SK-MEL-5 (cell line): ENCODE measurements around the gene RXRA. TPM values are rescaled to one million over a fixed set of nuclear protein-coding genes. Genes with fewer than 3 reads are reported as not detected.

Experiments used
- DNase-seq: peaks from one replicate; pipeline ENCODE4 v3.0.0-alpha.2; 2016; ENCODE audit warnings: low read depth, low spot score
- in situ Hi-C: cut with HindIII; loops from 2 replicates; pipeline ENCODE4 v1.10.0; 2016; ENCODE audit warnings: low sequenced_read_pairs, high pct_unique_total_duplicates, low pct_unique_long_range_greater_than_20kb
- total RNA-seq: library from RNA; depleted of rRNA; stranded (reverse); fragments of >200 nt; shearing (Covaris generic); gene quantifications from 2 replicates; pipeline ENCODE4 v1.2.3, GENCODE V29; 2014

Gene RXRA
- total RNA-seq, 1 experiment from 2014 or later: 8.5 TPM

GRCh38 chr9:134393582-134394280, 67.5 kb downstream of the RXRA start:
- no peak for DNase-seq
- in situ Hi-C loops: no loop called here

GRCh38 chr9:134395002-134395517, 68.8 kb downstream of the RXRA start:
- in situ Hi-C loops: no loop called here
- no peak for DNase-seq

DNA sequence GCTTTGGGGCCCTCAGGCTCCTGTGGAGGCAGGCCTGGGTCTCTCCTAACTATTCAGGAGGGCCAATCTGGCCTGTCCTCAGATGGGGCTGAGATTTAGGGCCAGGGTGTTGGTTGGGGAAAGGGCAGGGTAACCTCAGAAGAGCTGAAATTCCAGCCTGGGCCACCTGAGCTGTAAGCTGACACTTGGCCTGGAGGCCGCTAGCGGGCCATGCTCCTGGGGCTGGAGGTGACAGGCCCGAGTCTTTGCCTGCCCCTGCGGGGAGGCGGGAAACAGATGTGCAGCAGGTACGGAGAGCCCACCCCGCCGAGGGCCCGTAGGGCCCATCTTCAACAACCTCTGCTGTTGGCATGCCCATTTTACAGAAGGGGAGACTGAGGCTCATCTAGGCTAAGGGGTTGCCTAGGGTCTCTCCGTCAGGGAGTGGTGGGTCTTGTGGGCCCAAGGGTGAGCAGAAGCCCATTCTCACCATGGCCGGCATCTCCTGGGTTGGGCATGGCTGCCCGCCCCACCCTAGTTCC, 69.5 kb downstream of the RXRA start:
- in situ Hi-C loops: no loop called here
- no peak for DNase-seq

DNA sequence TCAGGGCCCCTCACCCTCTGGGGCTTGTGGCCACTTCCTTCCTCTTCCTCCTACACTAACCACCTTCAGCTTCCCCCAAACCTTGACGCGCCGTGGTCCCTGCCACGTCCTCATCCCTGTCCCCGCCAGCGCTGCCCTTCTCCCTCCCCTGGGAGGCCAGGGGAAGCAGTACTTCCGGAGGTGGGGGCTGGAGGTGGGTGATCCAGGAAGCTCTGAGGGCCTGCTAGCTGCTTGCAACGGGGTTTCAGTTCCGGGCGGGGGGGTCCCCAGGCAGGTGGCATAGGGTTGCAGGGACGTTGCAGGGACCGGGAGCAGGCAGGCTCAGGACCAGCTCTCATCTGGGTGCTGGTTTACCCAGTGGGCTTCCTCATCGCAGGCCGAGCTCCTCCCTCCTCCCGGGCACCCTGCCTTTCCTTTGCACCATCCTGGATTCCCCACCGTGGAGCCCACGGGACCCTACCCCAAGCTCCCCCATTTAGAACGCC, 70.0 kb downstream of the RXRA start:
- in situ Hi-C loops: no loop called here
- no peak for DNase-seq

GRCh38 chr9:134396825-134397224, 70.6 kb downstream of the RXRA start:
- in situ Hi-C loops: no loop called here
- DNase-seq: no peak

GRCh38 chr9:134398756-134399155, 72.5 kb downstream of the RXRA start:
- DNase-seq: no peak
- in situ Hi-C loops: no loop called here

DNA sequence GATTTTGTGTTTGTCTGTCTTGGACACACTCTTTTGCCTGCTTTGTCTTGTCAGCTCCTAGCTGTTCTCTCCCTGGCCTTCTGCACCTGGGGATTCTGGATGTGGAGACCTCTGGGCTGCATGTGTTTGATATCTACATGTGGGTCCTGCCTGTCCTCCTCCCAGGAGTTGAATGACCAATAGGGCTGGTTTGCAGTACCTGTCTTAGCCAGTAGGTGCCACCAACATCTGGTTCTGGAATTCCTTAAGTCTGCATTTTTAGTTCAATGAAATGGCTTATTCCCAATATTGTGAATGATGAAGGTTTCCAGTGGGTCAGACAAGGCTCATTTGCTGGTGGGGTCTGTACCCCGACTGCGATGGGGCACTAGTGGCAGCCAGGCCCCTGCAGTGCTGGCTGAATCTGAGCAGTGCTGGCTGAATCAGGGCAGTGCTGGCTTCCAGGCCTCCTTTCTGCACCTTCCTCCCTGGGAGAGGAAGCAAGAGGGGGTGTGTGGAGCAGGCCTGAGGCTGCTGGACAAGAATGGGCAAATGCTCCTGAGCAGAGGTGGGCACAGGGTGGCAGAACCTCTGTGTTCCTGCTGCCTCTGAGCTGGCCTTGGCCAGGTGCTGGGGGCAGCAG, 73.3 kb downstream of the RXRA start:
- in situ Hi-C loops: no loop called here
- DNase-seq: peak; percentile 63

- in situ Hi-C loops: no loop called here
These were observed 74.0 kb downstream of the RXRA start for GRCh38 chr9:134400283-134400682.

DNA sequence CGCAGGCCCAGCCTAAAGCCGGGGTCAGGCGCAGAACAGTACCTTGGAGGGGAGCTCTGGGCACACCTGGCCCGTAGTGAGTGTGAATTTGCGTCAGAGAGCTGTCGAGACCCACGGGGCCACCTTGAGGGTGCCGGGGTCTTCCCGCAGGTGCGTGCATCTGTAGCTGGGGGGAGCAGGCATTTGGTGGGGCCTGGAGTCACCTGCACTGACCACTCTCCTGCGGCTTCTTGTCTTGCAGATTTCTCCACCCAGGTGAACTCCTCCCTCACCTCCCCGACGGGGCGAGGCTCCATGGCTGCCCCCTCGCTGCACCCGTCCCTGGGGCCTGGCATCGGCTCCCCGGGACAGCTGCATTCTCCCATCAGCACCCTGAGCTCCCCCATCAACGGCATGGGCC, 75.1 kb downstream of the RXRA start:
- in situ Hi-C loops: no loop called here
- DNase-seq: no peak

More at GRCh38 chr9:134400283-134400682, 74.0 kb downstream of the RXRA start:
- no peak for DNase-seq

DNA sequence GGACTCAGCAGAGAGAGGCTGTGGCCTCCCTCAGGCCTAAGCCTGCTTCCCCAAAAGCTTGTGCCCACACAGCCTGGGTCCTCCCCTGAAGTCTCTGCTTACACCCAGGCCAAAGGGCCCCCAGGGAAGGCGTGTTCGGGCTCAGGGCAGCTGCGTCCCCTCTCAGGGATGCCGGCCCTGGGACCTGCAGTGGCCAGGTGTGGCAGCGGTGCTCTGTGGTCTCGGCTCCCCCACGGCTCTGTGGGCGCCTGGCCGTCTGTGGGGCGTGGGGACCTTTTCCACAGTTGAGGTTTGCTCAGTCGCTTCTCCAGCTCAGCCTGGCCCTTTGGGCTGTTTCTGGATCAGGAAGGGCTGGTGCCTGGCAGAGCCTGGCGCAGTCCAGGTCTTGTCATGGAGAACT, 75.9 kb downstream of the RXRA start:
- in situ Hi-C loops: no loop called here
- DNase-seq: no peak

DNA sequence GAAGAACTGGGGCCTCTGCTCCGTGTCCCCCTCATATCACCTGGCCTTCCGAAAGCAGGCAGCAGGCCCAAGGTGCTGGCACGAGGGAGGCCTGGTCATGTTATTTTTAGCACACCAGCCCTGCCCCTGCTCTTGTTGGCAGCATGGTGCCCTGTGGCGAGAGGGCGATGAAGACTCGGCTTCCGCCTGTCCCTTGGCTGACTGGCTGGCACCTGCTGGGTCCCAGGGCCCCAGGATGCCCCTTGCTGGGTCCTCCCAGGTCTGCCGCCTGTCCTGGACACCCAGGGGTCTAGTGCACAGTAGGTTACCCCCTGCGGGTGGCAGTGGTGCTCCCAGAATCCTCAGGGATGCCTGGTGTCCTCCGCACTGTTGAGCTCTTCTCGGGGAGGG, 77.0 kb downstream of the RXRA start:
- in situ Hi-C loops: no loop called here
- no peak for DNase-seq

DNA sequence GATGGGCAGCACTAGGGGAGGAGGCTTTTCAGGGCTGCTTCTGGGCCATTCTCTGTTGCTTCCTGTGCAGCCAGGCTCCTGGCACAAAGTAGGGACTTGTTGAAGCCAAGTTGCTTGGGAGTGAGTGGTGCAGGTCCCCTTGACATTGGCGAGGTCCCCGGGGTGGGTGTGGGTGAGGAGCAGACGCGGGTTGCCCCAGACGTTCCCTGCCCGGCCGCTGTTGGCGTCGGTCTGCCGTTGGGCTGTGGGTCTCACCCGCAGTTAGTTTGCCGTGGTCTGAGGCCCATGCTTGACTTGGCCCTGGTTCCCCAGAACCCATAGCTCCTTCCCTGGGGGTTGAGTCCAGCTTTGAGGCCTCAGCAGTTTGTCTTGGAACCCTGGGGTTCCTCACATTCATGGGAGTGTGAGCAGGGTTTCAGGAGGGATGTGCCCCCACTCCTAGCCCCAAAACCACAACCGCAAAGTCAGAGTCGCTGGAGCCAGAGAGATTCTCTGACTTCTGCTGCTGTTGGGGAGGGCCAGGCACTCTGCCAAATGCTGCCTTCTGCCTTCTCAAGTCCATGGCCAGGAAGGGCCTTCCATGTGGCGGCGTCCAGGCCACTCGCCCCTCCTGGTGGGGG, 77.5 kb downstream of the RXRA start:
- no peak for DNase-seq
- in situ Hi-C loops: no loop called here

- DNase-seq: no peak
- in situ Hi-C loops: no loop called here
These were observed 78.4 kb downstream of the RXRA start for GRCh38 chr9:134404376-134405358.

- in situ Hi-C loops: no loop called here
- no peak for DNase-seq
These were observed 79.3 kb downstream of the RXRA start for GRCh38 chr9:134405527-134405926.

DNA sequence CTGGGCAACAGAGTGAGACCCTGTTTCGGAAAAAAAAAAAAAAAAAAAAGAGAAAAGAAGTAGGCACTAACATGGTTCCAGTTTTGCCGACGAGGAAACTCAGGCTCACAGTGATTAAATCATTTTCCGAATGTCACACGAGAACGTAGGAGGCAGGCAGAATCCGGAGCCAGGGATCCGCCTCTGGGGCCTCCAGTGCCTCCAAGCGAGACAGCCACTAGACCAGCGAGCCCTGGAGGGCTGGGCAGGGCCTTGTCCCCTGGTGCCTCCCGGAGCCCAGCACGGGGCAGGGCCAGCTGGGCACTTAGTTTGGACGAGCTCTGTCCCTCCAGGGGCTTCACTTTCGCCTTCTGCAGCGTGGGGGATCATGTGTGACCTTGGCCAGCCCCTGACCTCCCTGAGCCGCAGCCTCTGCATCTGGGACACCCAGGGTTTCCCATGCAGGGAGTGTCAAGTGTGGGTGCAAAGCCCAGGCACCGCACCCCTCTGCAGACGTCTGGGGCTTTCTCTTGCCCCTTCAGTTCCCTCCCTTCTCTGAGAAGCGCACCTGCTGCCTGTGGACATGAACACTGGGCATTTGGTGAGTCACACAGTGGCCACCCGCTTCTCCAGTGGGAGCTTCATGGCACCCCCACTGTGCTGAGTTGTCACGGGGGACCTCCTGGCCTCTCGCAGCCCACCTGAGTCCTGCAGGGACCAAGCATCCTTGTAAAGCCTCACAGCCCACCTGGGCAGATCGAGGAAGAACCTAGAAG, 80.3 kb downstream of the RXRA start:
- in situ Hi-C loops: no loop called here
- peak; percentile 10 for DNase-seq

- peak; percentile 89 for DNase-seq
- in situ Hi-C loops: no loop called here
These were observed 81.0 kb downstream of the RXRA start for GRCh38 chr9:134407121-134407779.
